GM19193 (cell line): Measurements from ENCODE around the gene ST6GALNAC5.

Experiments
- POLR2A ChIP-seq: IDR thresholded peaks from 4 replicates; pipeline ENCODE4 v1.6.1; 2011; ENCODE audit not compliant: insufficient read depth, insufficient read length; ENCODE audit errors: extremely low read depth

The ST6GALNAC5 gene

GRCh38 chr1:77036560-77036959 is 169.3 kb downstream of the ST6GALNAC5 start:
- no peak for TF ChIP-seq POLR2A

DNA sequence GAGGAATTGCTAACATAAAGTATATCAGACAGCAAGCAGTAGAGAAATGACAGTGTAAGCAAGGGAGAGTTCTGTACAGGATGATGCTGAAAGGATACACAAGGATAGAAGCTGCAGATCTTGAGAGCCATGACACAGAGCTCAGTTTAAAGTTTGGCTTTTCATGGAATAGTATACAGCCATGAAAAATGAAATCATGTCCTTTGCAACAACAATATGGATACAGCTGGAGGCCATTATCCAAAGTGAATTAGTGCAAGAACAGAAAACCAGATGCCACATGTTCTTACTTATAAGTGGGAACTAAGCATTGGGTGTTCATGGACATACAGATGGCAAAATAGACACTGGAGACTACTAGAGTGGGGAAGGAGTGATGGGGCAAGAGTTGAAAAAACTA is 169.8 kb downstream of the ST6GALNAC5 start:
- TF ChIP-seq POLR2A: no peak

- TF ChIP-seq POLR2A: no peak
Measured at GRCh38 chr1:77038000-77038399, 170.7 kb downstream of the ST6GALNAC5 start.

DNA sequence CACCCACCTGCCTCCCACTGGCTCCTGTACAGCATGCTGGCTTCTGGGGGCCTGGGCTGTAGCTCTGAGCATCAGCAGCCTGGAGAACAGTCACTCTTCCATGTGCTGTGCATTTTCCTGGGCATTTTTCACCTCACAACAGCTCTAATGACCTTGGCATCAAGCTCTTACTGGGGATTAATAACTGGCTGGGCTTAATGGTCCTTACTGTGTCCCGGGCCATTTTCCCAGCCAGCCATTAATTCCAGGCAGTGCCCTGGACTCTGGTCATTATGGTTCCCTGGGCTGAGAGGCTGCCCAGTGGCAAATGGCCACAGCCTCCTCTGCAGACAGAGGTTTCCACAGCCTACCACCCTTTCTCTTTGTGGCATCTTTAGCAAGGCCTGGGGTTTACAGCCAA is 171.8 kb downstream of the ST6GALNAC5 start:
- TF ChIP-seq POLR2A: no peak

GRCh38 chr1:77039739-77040138 is 172.5 kb downstream of the ST6GALNAC5 start:
- TF ChIP-seq POLR2A: no peak

GRCh38 chr1:77040826-77041225 is 173.5 kb downstream of the ST6GALNAC5 start:
- TF ChIP-seq POLR2A: no peak

DNA sequence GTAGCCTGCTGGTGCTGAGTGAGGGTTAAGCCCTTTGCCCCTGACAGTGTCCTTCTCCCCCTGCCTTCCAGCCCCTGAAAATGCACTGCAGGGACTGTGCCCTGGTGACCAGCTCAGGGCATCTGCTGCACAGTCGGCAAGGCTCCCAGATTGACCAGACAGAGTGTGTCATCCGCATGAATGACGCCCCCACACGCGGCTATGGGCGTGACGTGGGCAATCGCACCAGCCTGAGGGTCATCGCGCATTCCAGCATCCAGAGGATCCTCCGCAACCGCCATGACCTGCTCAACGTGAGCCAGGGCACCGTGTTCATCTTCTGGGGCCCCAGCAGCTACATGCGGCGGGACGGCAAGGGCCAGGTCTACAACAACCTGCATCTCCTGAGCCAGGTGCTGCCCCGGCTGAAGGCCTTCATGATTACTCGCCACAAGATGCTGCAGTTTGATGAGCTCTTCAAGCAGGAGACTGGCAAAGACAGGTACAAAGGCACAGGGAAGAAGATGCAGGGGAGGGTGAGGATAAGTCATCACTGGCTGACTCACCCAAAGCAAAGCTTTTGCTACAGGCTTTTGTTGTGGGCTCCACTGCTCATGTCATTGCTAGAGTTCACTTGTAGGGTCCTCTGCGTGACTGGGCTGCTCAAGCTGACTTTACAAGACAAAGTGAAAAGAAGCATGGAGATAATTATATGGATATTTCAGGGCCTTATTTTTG is 177.0 kb downstream of the ST6GALNAC5 start:
- no peak for TF ChIP-seq POLR2A

- no peak for TF ChIP-seq POLR2A
Measured at GRCh38 chr1:77047575-77047974, 180.3 kb downstream of the ST6GALNAC5 start.

DNA sequence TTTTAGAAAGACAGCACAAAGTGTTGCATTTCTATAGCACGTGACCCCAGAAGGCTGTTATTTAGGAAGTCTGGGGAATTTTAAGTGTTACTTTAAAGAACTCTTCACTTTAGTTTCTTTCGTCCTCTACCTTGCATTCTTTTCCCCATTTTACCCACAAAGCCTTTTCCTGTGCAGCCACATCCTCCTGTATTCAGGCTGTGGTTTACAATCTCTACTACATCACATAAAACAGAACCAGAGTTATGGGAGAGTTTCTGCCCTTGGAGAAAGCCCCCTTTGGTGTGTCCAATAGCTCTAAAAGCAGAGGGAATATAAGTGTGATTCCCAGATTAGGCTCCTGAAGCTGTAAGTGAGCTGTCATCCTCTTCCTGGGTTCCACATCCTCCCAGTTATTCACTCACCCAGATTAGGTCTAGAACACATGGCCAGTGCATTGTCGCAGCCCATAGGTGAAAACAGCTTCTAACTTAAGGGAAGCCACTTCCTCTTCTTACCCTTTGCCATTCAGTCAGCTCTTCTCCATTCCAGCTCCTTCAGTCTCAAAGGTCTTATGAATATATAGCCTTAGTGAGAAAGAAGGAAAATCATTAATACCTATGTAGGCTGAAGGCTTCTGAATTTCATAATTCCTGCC is 180.8 kb downstream of the ST6GALNAC5 start:
- TF ChIP-seq POLR2A: no peak

DNA sequence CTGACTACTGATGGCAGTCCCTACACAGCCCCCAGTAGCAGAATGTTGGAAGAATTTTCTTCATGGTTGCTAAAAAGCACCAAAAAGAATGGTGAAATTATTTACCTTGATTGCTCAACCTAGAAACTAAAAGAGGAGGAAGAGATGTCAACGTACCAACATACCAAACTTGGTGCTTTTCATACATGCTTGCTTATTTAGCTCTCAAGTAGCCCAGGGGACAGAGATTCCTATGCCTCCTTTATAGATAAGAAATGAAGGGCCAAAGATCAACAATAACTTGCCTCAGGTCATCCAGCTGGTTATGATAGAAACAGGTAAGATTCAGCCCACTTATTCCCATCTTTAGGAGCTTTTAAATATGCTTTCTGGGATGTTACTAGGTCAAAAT is 181.3 kb downstream of the ST6GALNAC5 start:
- no peak for TF ChIP-seq POLR2A

- no peak for TF ChIP-seq POLR2A
Measured at GRCh38 chr1:77051425-77051824, 184.1 kb downstream of the ST6GALNAC5 start.

- TF ChIP-seq POLR2A: no peak
Measured at GRCh38 chr1:77056525-77056924, 189.2 kb downstream of the ST6GALNAC5 start.

GRCh38 chr1:77057994-77058585 is 190.8 kb downstream of the ST6GALNAC5 start:
- no peak for TF ChIP-seq POLR2A

- no peak for TF ChIP-seq POLR2A
Measured at GRCh38 chr1:77060000-77060399, 192.7 kb downstream of the ST6GALNAC5 start.

- no peak for TF ChIP-seq POLR2A
Measured at GRCh38 chr1:77061162-77061561, 193.9 kb downstream of the ST6GALNAC5 start.

DNA sequence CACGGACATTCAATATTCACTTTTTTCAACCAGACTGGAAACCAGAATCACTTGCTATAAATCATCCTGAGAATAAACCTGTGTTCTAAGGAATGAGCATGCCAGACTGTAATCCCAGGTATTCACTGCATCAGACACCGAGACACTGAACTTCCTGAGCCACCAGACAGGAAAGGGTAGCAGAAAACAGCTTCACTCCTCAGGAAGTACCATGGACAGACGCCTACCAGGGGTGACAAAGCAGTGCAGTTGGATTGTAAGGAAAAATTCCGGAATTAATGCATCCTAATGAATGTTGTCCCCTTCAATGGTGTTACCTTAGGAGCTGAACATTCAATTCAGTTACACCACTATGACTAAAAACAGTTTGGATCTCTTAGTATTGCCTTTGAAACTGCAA is 195.8 kb downstream of the ST6GALNAC5 start:
- no peak for TF ChIP-seq POLR2A
